A375 (cell line): ENCODE measurements around the gene CLIP3. TPM values are rescaled to one million over a fixed set of nuclear protein-coding genes. Genes with fewer than 3 reads are reported as not detected.

Source experiments
- total RNA-seq: library from RNA; depleted of rRNA; stranded (reverse); fragments of >200 nt; shearing (Covaris generic); gene quantifications from 2 replicates; pipeline ENCODE4 v1.2.3, GENCODE V29; 2014; rRNA removed

Gene CLIP3
- total RNA-seq: 4.0 and 5.8 TPM in 2 replicates

DNA sequence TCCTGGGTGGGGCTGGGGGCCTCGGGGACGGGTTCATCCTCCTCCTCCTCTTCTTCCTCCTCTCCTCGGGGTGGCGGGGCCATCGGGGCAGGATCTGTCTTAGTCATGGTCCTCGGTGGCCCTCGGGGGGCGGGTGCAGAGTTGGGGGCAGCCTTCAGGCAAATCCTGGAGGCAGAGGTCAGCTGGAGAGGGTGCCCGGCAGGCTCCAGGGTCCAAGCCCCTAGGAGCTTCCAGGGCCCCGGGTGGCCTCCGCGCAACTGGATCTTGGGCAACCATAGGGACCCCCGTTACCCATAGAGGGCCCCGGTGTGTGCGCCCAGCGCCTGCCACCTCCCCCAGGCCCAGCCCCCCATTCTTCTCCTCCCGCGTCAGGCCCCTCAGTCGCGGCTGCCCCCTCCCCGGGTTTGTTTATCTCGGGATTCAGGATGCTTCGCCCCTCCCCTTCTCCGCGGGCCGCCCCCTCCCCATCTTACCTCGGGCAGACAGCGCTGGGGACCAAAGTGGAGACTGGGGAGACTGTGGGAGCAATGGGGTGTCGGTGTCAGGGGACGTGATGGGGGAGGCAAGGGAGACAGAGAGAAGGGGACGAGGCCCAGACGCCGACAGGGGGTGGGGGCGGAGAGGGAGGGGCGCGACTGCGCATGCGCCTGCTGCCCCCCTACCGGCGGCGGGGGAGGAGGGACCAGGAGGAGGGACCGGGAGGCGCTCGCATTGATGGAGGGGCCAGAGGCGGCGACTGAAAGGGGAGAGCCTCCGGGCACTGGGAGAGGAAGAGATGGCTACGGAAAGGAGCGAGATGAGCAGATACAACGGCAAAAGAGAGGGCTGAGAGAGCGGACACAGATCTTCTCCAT lies at the start of gene CLIP3:
Gene CLIP3 (minus strand): TSS at position 623 of the 854 bp plus-strand sequence. CDS start 516 bp downstream, at position 107.

DNA sequence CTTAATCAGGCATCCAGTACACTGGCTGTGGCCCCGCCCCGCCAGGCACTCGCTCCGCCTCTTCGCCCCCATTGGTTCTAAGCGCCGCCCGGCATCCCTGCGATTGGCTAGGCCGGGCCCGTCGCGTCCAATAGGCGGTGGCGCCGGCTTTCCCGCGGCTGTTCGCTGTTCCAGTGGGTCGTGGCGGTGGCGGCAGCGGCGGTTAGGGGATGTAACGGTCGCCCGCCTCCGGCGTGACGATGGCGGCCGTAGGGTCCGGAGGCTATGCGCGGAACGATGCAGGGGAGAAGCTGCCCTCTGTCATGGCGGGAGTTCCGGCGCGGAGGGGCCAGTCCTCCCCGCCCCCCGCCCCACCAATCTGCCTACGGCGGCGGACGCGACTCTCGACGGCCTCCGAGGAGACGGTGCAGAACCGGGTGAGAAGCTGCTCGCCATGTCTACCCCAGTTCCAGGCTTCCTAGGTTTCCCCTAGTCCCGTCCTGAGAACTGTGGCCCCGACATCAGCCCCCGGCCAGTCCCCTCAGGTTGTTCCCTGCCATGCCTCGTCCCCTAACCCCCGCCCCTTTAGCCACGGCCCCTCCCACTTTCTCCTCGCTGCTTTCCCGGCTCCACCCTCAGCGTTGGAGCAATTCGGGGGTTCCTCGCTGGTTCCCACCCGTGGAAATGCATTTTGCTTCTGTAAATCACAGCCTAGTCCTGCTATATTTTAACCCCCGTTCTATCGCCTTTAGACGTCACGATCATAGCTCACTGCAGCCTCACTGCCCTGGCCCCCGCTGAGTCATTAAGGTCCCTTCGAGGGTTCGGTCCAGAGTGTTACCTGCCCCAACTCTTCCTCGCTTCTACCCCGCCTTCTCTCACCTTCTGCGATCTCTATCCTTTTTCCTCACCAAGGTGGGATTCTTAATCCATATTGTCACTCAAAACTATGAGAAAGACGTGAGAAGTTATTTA lies 22.3 kb upstream of the CLIP3 start, which contains the start of gene WDR62:
Gene WDR62 (plus strand): TSS at position 165 of the 954 bp plus-strand sequence. CDS start 75 bp downstream, at position 240.

GRCh38 chr19:36054119-36054732 lies 21.6 kb upstream of the CLIP3 start, which contains the start of gene THAP8:
Gene THAP8, minus strand, starts transcription at chr19:36054285. Its CDS starts 68 bp downstream, at chr19:36054217.

GRCh38 chr19:36014012-36014924 lies 18.4 kb downstream of the CLIP3 start, which contains the start of gene ALKBH6:
Gene ALKBH6, minus strand, starts transcription at chr19:36014213. Its CDS starts 816 bp downstream, at chr19:36013397.

DNA sequence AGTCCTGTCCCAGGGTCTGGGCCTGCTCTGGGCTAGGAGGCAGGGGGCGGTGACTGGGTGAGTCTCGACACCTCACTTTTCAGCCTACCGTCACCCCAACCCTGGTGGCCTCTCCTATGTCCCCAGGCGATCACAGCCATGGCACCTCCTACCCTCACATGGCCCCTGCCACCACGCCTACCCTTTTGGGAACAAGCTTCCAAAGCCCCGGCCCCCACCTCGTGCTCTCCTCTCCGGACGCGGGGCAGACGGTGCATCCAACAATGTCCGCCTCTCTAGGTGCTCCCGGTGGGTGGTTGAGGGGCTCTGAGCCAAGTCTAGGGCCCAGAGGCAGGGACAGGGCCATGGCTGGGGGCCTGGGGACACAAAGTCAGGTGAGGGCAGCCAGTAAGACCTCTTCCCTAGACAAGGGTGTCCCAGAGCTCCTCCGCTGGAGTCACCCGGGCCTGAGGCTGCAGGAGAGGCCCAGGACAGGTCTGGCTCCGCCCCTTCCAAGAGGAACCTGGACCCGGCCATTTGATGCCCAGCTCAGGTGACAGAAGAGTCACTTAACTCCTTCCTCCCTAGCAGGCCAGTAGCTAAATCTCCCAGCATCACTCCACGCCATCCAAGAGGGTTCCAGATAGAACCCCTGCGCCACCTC lies 24.2 kb downstream of the CLIP3 start, which contains the start of gene SYNE4:
Gene SYNE4 (minus strand): TSS at position 478 of the 643 bp plus-strand sequence. CDS start 132 bp downstream, at position 346.

GRCh38 chr19:35995048-35995993 lies 37.4 kb downstream of the CLIP3 start, which contains the start of gene SDHAF1:
Gene SDHAF1, plus strand, starts transcription at chr19:35995188. Its CDS starts 87 bp downstream, at chr19:35995275.

Other genes starting within 250 kb of the CLIP3 start
- gene PRODH2, start 220.0 kb downstream of the CLIP3 start, total RNA-seq: not detected in 2 replicates
- gene NPHS1, start 180.4 kb downstream of the CLIP3 start, total RNA-seq: not detected in 2 replicates
- gene KIRREL2, start 176.0 kb downstream of the CLIP3 start, total RNA-seq: 0.08 TPM in 1 of 2 replicates, not detected in the other
- 5.3 and 7.0 TPM in 2 replicates for gene APLP1, start 164.3 kb downstream of the CLIP3 start, total RNA-seq
- gene NFKBID, start 132.3 kb downstream of the CLIP3 start, total RNA-seq: 4.6 and 9.6 TPM in 2 replicates
- 1.2 TPM in 1 of 2 replicates, not detected in the other for gene HCST, start 130.3 kb downstream of the CLIP3 start, total RNA-seq
- not detected in 2 replicates for gene TYROBP, start 124.6 kb downstream of the CLIP3 start, total RNA-seq
- 2.1 TPM in 2 replicates for gene LRFN3, start 96.5 kb downstream of the CLIP3 start, total RNA-seq
- 33.0 and 39.2 TPM in 2 replicates for gene SDHAF1, start 37.7 kb downstream of the CLIP3 start, total RNA-seq
- 0.19 TPM in 1 of 2 replicates, not detected in the other for gene SYNE4, start 24.1 kb downstream of the CLIP3 start, total RNA-seq
- 26.7 and 54.3 TPM in 2 replicates for gene ALKBH6, start 18.7 kb downstream of the CLIP3 start, total RNA-seq
- 3.1 and 3.2 TPM in 2 replicates for gene THAP8, start 21.4 kb upstream of the CLIP3 start, total RNA-seq
- gene WDR62, start 22.0 kb upstream of the CLIP3 start, total RNA-seq: 11.6 and 12.5 TPM in 2 replicates
- gene OVOL3, start 78.3 kb upstream of the CLIP3 start, total RNA-seq: not detected in 2 replicates
- gene POLR2I, start 82.0 kb upstream of the CLIP3 start, total RNA-seq: 181 and 195 TPM in 2 replicates
- 309 and 326 TPM in 2 replicates for gene TBCB, start 82.6 kb upstream of the CLIP3 start, total RNA-seq
- 358 and 397 TPM in 2 replicates for gene CAPNS1, start 107.2 kb upstream of the CLIP3 start, total RNA-seq
- not detected in 2 replicates for gene COX7A1, start 119.6 kb upstream of the CLIP3 start, total RNA-seq
- 2.3 and 2.8 TPM in 2 replicates for gene ZNF565, start 181.8 kb upstream of the CLIP3 start, total RNA-seq
- 84.9 and 94.3 TPM in 2 replicates for gene ZNF146, start 182.2 kb upstream of the CLIP3 start, total RNA-seq